SK-N-SH treated with all-trans-retinoic acid at 6 μM for 48 hours (cell line): ENCODE measurements around the gene FBXO45.
"Not testable (repeated sequence)": the region's sequence is repeated elsewhere in the genome, so short reads cannot be mapped to it uniquely, and the experiment has no call there.

Experiments used
- ATAC-seq: fragments of 200-7000 bp; cut with Tn5 transposase; 3 replicates; pipeline ENCODE4 v1.9.1; 2020; ENCODE audit warnings: mild to moderate bottlenecking, moderate library complexity
- ARNTL ChIP-seq: fragments of 450-650 bp; formaldehyde crosslinking; IDR thresholded peaks from 2 replicates; pipeline ENCODE4 v1.5.0; 2020; ENCODE audit warnings: low read depth, mild to moderate bottlenecking, moderate library complexity, borderline replicate concordance
- BACH2 ChIP-seq: fragments of 250-450 bp; sonication (Bioruptor Pico); IDR thresholded peaks from 2 replicates; pipeline ENCODE4 v1.9.0; 2021; ENCODE audit warnings: mild to moderate bottlenecking, borderline replicate concordance
- CREB5 ChIP-seq: fragments of 250-450 bp; sonication (Bioruptor Pico); IDR thresholded peaks from 2 replicates; pipeline ENCODE4 v1.5.1; 2020; ENCODE audit warnings: low read depth, mild to moderate bottlenecking, moderate library complexity
- CSDC2 ChIP-seq: fragments of 250-450 bp; sonication (Bioruptor Pico); IDR thresholded peaks from 2 replicates; pipeline ENCODE4 v1.5.0; 2020; ENCODE audit warnings: mild to moderate bottlenecking, moderate library complexity
- CSRNP3 ChIP-seq: fragments of 250-450 bp; sonication (Bioruptor Pico); IDR thresholded peaks from 2 replicates; pipeline ENCODE4 v1.5.1; 2021; ENCODE audit warnings: mild to moderate bottlenecking, moderate library complexity
- ESRRG ChIP-seq: fragments of 250-450 bp; sonication (Bioruptor Pico); IDR thresholded peaks from 2 replicates; pipeline ENCODE4 v1.6.1; 2021; ENCODE audit warnings: mild to moderate bottlenecking
- GLIS3 ChIP-seq: fragments of 250-450 bp; sonication (Bioruptor Pico); IDR thresholded peaks from 2 replicates; pipeline ENCODE4 v1.5.0; 2020; ENCODE audit warnings: mild to moderate bottlenecking, moderate library complexity
- ISL1 ChIP-seq: fragments of 250-450 bp; sonication (Bioruptor Pico); IDR thresholded peaks from 2 replicates; pipeline ENCODE4 v2.1.2; 2022; ENCODE audit warnings: mild to moderate bottlenecking, moderate library complexity
- OSR1 ChIP-seq: fragments of 250-450 bp; sonication (Bioruptor Pico); IDR thresholded peaks from 2 replicates; pipeline ENCODE4 v1.8.0; 2022; ENCODE audit warnings: moderate library complexity, mild to moderate bottlenecking, inconsistent platforms
- PATZ1 ChIP-seq: fragments of 250-450 bp; sonication (Bioruptor Pico); IDR thresholded peaks from 2 replicates; pipeline ENCODE4 v1.8.0; 2020; ENCODE audit warnings: mild to moderate bottlenecking, moderate library complexity, borderline replicate concordance
- POU6F1 ChIP-seq: fragments of 250-450 bp; sonication (Bioruptor Pico); IDR thresholded peaks from 2 replicates; pipeline ENCODE4 v1.8.0; 2021; ENCODE audit warnings: low read depth, mild to moderate bottlenecking, moderate library complexity, borderline replicate concordance
- PPARA ChIP-seq: fragments of 250-450 bp; sonication (Bioruptor Pico); IDR thresholded peaks from 2 replicates; pipeline ENCODE4 v1.5.0; 2020; ENCODE audit warnings: mild to moderate bottlenecking, borderline replicate concordance
- RARB ChIP-seq: fragments of 250-450 bp; sonication (Bioruptor Pico); IDR thresholded peaks from 2 replicates; pipeline ENCODE4 v1.8.0; 2021; ENCODE audit warnings: mild to moderate bottlenecking, moderate library complexity
- SNAI2 ChIP-seq: fragments of 250-450 bp; sonication (Bioruptor Pico); IDR thresholded peaks from 2 replicates; pipeline ENCODE4 v1.5.0; 2020; ENCODE audit warnings: mild to moderate bottlenecking, moderate library complexity
- TCF4 ChIP-seq: fragments of 250-450 bp; sonication (Bioruptor Pico); IDR thresholded peaks from 2 replicates; pipeline ENCODE4 v1.8.0; 2021; ENCODE audit warnings: mild to moderate bottlenecking, moderate library complexity, borderline replicate concordance
- TOX ChIP-seq: fragments of 250-450 bp; sonication (Bioruptor Pico); IDR thresholded peaks from 2 replicates; pipeline ENCODE4 v1.8.0; 2021; ENCODE audit warnings: mild to moderate bottlenecking, moderate library complexity, borderline replicate concordance
- TSHZ2 ChIP-seq: fragments of 250-450 bp; sonication (Bioruptor Pico); IDR thresholded peaks from 2 replicates; pipeline ENCODE4 v1.5.0; 2020; ENCODE audit warnings: mild to moderate bottlenecking, moderate library complexity
- ZC3H10 ChIP-seq: fragments of 250-450 bp; sonication (Bioruptor Pico); IDR thresholded peaks from 2 replicates; pipeline ENCODE4 v1.5.1; 2021; ENCODE audit warnings: mild to moderate bottlenecking, moderate library complexity
- ZFP30 ChIP-seq: fragments of 450-650 bp; formaldehyde crosslinking; IDR thresholded peaks from 2 replicates; pipeline ENCODE4 v1.5.0; 2022; ENCODE audit warnings: mild to moderate bottlenecking, moderate library complexity
- ZNF565 ChIP-seq: fragments of 450-650 bp; formaldehyde crosslinking; conservative IDR thresholded peaks from 2 replicates; pipeline ENCODE4 v1.5.0; 2020; ENCODE audit warnings: low read depth, mild to moderate bottlenecking, moderate library complexity
- ZNF70 ChIP-seq: fragments of 450-650 bp; formaldehyde crosslinking; IDR thresholded peaks from 2 replicates; pipeline ENCODE4 v1.5.0; 2020; ENCODE audit warnings: mild to moderate bottlenecking, moderate library complexity
- ZNF8 ChIP-seq: fragments of 450-650 bp; formaldehyde crosslinking; IDR thresholded peaks from 2 replicates; pipeline ENCODE4 v1.5.0; 2020; ENCODE audit warnings: mild to moderate bottlenecking, moderate library complexity

Gene FBXO45

GRCh38 chr3:196596355-196596754, 27.9 kb downstream of the FBXO45 start (continued):
- no peak for TF ChIP-seq ARNTL

- ATAC-seq: not testable (repeated sequence)
Observed at GRCh38 chr3:196597971-196598733, 29.7 kb downstream of the FBXO45 start.

- TF ChIP-seq GLIS3 (CRISPR knock-in tag): no peak
- no peak for TF ChIP-seq ZFP30 (CRISPR knock-in tag)
- TF ChIP-seq ZNF565: no peak
- no peak for ATAC-seq
Observed at GRCh38 chr3:196599734-196600128, 31.3 kb downstream of the FBXO45 start.

- TF ChIP-seq ZNF565 (no peak), TCF4 (CRISPR knock-in tag) (no peak), SNAI2 (CRISPR knock-in tag) (no peak), CSRNP3 (CRISPR knock-in tag) (no peak), TSHZ2 (CRISPR knock-in tag) (no peak), ESRRG (CRISPR knock-in tag) (no peak), RARB (CRISPR knock-in tag) (no peak), CSDC2 (no peak), BACH2 (no peak), CREB5 (CRISPR knock-in tag) (no peak), ZC3H10 (no peak), TOX (CRISPR knock-in tag) (no peak), ZNF8 (CRISPR knock-in tag) (no peak)
- ATAC-seq: no peak
Observed at GRCh38 chr3:196600359-196600758, 31.9 kb downstream of the FBXO45 start.

- ATAC-seq: no peak
- no peak for TF ChIP-seq ZNF565
- TF ChIP-seq CSDC2: no peak
- no peak for TF ChIP-seq ZNF70 (CRISPR knock-in tag)
- no peak for TF ChIP-seq PATZ1
- no peak for TF ChIP-seq ISL1 (CRISPR knock-in tag)
- TF ChIP-seq POU6F1: no peak
- TF ChIP-seq ZNF8 (CRISPR knock-in tag): no peak
- no peak for TF ChIP-seq OSR1
- no peak for TF ChIP-seq CREB5 (CRISPR knock-in tag)
- no peak for TF ChIP-seq PPARA (CRISPR knock-in tag)
- TF ChIP-seq SNAI2 (CRISPR knock-in tag): no peak
Observed at GRCh38 chr3:196602673-196603072, 34.2 kb downstream of the FBXO45 start.
